ENCODE results near the gene TCF3.

Gene TCF3

DNA sequence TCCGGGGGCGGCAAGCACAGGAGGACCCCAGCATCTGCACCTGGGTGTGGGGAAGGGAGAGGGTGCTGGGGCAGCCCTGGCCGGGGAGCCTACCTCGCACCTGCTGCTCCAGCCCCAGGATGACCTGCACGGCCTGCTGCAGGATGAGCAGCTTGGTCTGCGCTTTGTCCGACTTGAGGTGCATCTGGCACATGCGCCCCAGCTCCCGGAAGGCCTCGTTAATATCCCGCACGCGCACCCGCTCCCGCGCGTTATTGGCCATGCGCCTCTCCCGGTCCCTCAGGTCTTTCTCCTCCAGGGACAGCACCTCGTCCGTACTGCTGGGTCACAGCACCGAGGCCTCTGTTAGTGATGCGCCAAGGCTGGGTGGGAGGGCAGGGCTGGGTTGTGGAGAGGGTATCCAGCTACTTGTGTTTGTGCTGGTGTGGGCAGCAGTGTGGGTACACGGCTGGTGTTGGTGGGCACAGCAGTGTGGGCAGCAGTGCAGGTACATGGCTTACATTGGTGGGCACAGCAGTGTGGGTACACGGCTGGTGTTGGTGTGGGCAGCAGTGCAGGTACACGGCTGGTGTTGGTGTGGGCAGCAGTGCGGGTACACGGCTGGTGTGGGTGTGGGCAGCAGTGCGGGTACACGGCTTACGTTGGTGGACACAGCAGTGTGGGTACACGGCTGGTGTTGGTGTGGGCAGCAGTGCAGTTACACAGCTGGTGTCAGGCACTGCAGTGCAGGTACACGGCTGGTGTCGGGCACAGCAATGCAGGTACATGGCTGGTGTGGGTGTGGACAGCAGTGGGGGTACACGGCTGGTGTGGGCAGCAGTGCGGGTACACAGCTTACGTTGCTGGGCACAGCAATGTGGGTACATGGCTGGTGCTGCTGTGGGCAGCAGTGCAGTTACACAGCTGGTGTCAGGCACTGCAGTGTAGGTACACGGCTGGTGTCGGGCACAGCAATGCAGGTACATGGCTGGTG lies 40.0 kb downstream of the TCF3 start:
- Histone ChIP-seq H3K4me3 (ENCODE audit: low read depth in 1 of 2, low read length in 2 of 2) (no peak overlapping the region), H3K4me1 (ENCODE audit: insufficient read depth, low read length) (no peaks in the 10 kb centered on the region), H3K9me3 (ENCODE audit: low read length) (no peaks in the 10 kb centered on the region), H3K9ac (ENCODE audit: low read length) (no peak overlapping the region), H3K27me3 (ENCODE audit: control insufficient read depth in 1 of 2, insufficient read depth in 2 of 2, low read length in 2 of 2) (no peaks in the 10 kb centered on the region), H3K27ac (ENCODE audit: low read depth, low read length) (no peak overlapping the region), H3K36me3 (ENCODE audit: insufficient read depth, low read length) (peaks cover 30% of the 10 kb centered on the region)

DNA sequence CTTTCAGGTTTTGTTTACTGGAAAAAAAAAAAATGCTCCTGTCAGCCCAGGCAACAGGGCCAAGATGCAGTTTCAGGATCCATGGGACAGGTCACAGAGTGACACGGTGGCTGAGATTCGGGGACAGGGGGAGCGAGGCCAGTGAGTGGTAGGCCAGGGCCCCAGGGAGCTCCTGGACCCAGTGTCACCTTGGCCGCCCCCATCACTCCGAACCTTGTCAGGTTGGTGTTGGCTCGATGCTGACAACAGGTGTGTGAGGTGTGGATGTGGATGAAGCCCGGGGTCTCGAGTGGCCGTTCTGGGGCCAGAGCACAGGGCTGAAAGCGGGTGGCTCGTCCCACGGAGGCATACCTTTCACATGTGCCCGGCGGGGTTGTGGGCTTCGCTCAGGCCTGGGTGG lies 41.1 kb downstream of the TCF3 start:
- Histone ChIP-seq H3K27me3 (ENCODE audit: control insufficient read depth in 1 of 2, insufficient read depth in 2 of 2, low read length in 2 of 2) (no peaks in the 10 kb centered on the region), H3K36me3 (ENCODE audit: insufficient read depth, low read length) (peaks cover 30% of the 10 kb centered on the region), H3K9me3 (ENCODE audit: low read length) (no peaks in the 10 kb centered on the region), H3K4me3 (ENCODE audit: low read depth in 1 of 2, low read length in 2 of 2) (no peak overlapping the region), H3K9ac (ENCODE audit: low read length) (no peak overlapping the region), H3K4me1 (ENCODE audit: insufficient read depth, low read length) (peaks cover 4% of the 10 kb centered on the region), H3K27ac (ENCODE audit: low read depth, low read length) (no peak overlapping the region)

DNA sequence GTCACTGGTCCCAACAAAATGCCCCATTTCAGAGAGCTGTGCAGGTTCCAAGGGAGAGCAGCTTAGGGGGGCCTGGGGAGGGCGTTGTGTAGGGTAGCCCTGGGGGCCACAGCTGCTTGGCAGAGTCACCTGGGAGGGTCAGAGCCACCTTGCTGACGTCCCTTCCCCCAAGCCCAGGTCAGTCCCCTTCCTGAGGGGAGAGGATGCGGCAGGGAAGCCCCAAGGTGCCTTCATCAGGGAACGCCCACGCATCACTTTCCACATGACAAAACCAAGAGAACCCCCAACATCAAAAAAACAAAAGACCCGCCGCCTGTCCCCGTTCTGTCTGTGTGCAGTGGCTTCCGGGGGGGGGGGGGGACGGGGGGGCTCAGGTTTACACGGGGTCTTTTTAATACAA lies 41.8 kb downstream of the TCF3 start:
- Histone ChIP-seq H3K27me3 (ENCODE audit: control insufficient read depth in 1 of 2, insufficient read depth in 2 of 2, low read length in 2 of 2) (no peaks in the 10 kb centered on the region), H3K36me3 (ENCODE audit: insufficient read depth, low read length) (peaks cover 30% of the 10 kb centered on the region), H3K4me1 (ENCODE audit: insufficient read depth, low read length) (peaks cover 9% of the 10 kb centered on the region), H3K9me3 (ENCODE audit: low read length) (no peaks in the 10 kb centered on the region), H3K4me3 (ENCODE audit: low read depth in 1 of 2, low read length in 2 of 2) (no peak overlapping the region), H3K27ac (ENCODE audit: low read depth, low read length) (no peak overlapping the region), H3K9ac (ENCODE audit: low read length) (no peak overlapping the region)

DNA sequence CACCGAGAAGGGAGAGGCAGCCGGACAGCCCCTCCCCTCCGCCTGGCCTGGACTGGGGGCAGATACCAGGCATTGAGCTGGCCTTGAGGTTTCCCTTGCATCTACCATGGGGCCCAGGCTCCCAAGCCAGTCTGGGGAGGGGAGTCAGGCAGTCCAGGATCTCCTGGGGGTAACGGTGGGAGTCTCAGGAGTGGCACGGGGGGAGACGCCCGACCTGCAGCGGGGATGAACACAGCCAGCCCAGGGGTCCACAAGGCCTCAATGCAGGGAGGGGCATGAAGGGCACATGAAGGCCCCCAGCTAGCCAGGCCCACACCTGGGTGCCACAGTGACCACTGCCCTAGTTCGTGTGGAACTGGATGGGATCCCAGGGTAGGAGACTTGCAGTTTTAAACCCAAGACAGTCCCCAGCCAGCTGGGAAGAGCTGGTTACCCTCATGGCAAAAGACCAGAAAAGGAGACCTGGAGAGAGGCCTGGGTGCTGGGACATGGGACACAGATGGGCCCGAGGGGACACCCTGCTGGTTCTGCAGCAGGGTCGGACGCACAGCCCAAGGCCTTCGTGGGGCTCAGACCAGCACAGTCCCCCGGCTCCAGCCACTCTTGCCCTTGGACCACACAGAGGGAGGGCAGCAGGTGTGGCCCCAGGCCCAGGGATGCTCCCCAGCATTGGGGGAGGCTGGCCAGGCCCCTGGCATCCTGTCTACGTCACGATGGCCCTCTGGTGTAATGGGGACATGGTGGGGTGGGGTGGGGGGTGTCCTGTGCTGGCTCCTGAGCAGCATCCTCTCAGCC lies 42.5 kb downstream of the TCF3 start:
- Histone ChIP-seq H3K27me3 (ENCODE audit: control insufficient read depth in 1 of 2, insufficient read depth in 2 of 2, low read length in 2 of 2) (no peaks in the 10 kb centered on the region), H3K9me3 (ENCODE audit: low read length) (no peaks in the 10 kb centered on the region), H3K4me3 (ENCODE audit: low read depth in 1 of 2, low read length in 2 of 2) (no peak overlapping the region), H3K4me1 (ENCODE audit: insufficient read depth, low read length) (peaks cover 9% of the 10 kb centered on the region), H3K36me3 (ENCODE audit: insufficient read depth, low read length) (peaks cover 27% of the 10 kb centered on the region), H3K9ac (ENCODE audit: low read length) (no peak overlapping the region), H3K27ac (ENCODE audit: low read depth, low read length) (no peak overlapping the region)

DNA sequence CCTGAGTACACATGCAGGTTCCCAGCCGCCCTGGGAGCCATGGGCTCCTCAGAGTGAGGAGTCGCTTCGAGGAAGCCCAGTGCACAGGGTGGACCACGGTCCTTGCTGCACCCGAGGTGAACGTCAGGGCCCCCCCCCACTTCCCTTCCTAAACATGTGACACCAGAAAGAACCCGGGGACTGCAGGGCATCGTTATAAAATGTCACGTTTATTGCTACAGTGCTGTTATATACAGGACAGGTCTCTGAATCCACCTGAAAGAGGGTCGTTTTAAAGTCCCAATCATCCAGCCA lies 43.4 kb downstream of the TCF3 start:
- H3K9ac ChIP-seq (ENCODE audit: low read length) = no peak overlapping the region
- no peak overlapping the region for H3K27ac ChIP-seq (ENCODE audit: low read depth, low read length)
- H3K4me3 ChIP-seq (ENCODE audit: low read depth in 1 of 2, low read length in 2 of 2) = no peak overlapping the region
- peaks cover 19% of the 10 kb centered on the region for H3K36me3 ChIP-seq (ENCODE audit: insufficient read depth, low read length)
- peaks cover 15% of the 10 kb centered on the region for H3K4me1 ChIP-seq (ENCODE audit: insufficient read depth, low read length)
- no peaks in the 10 kb centered on the region for H3K9me3 ChIP-seq (ENCODE audit: low read length)
- no peaks in the 10 kb centered on the region for H3K27me3 ChIP-seq (ENCODE audit: control insufficient read depth in 1 of 2, insufficient read depth in 2 of 2, low read length in 2 of 2)

DNA sequence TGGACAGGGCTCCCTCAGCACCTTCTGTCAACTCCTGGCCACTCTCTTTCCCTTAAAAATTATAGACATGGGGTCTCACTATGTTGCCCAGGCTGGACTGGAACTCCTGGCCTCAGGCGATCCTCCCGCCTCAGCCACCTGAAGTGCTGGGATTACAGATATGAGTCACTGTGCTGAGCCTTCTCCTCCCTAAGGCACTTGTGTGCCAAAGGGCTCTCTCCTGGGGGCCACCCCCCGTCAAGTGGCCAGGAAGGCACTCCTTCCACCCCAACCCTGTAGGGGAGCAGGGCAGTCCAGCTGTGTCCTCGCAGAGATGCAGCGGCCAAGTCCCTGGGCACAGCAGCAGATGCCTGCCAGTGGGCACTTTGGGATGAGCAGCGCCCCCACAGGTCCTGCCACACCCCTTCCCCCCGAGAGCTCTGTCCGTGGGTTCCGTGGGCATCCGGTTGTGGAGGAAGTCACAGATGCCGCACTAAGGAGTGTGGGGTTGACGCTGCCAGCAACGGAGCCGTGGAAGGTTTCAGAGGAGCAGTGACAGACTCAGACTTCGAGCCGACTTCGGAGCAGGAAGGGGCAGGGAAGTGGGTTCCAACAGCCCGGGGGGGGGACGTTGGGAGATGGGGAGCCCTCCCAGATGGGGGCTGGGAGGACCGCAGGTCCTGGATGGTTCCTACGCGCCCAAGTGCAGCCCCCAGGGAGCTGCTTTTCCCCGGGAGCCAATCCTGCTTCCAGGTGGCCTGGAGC lies 43.9 kb downstream of the TCF3 start:
- H3K4me3 ChIP-seq (ENCODE audit: low read depth in 1 of 2, low read length in 2 of 2) = no peak overlapping the region
- peaks cover 17% of the 10 kb centered on the region for H3K36me3 ChIP-seq (ENCODE audit: insufficient read depth, low read length)
- no peaks in the 10 kb centered on the region for H3K27me3 ChIP-seq (ENCODE audit: control insufficient read depth in 1 of 2, insufficient read depth in 2 of 2, low read length in 2 of 2)
- no peak overlapping the region for H3K9ac ChIP-seq (ENCODE audit: low read length)
- H3K9me3 ChIP-seq (ENCODE audit: low read length) = no peaks in the 10 kb centered on the region
- H3K4me1 ChIP-seq (ENCODE audit: insufficient read depth, low read length) = peaks cover 20% of the 10 kb centered on the region
- no peak overlapping the region for H3K27ac ChIP-seq (ENCODE audit: low read depth, low read length)

DNA sequence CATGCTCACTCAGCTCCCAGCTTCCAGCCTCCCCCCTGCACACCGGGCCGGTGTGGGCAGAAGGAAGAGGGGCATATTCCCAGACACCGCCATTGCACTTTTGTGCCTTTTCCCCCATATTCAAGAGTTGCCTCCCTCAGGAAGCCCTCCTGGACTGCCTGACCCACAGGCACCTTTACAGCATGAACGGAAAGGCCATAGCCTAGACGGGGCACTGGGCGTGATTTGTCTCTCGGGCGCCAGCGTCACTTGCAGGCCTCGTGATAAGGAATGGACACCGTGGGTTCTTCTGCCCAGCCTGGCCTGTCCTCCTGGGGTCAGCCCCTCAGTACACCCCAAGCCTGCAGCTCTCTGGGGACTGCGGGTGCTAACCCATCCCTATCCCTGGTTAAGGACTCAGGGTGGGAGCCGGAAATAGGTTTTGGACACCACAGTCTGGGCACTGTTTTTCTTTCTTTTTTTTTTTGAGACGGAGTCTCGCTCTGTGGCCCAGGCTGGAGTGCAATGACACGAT lies 46.2 kb downstream of the TCF3 start:
- Histone ChIP-seq H3K9me3 (ENCODE audit: low read length) (no peaks in the 10 kb centered on the region), H3K27me3 (ENCODE audit: control insufficient read depth in 1 of 2, insufficient read depth in 2 of 2, low read length in 2 of 2) (no peaks in the 10 kb centered on the region), H3K9ac (ENCODE audit: low read length) (no peak overlapping the region), H3K36me3 (ENCODE audit: insufficient read depth, low read length) (peaks cover 1% of the 10 kb centered on the region), H3K27ac (ENCODE audit: low read depth, low read length) (peak overlapping the region; percentile 97), H3K4me3 (ENCODE audit: low read depth in 1 of 2, low read length in 2 of 2) (peak overlapping the region; percentile 84 to 99), H3K4me1 (ENCODE audit: insufficient read depth, low read length) (peaks cover 27% of the 10 kb centered on the region)

DNA sequence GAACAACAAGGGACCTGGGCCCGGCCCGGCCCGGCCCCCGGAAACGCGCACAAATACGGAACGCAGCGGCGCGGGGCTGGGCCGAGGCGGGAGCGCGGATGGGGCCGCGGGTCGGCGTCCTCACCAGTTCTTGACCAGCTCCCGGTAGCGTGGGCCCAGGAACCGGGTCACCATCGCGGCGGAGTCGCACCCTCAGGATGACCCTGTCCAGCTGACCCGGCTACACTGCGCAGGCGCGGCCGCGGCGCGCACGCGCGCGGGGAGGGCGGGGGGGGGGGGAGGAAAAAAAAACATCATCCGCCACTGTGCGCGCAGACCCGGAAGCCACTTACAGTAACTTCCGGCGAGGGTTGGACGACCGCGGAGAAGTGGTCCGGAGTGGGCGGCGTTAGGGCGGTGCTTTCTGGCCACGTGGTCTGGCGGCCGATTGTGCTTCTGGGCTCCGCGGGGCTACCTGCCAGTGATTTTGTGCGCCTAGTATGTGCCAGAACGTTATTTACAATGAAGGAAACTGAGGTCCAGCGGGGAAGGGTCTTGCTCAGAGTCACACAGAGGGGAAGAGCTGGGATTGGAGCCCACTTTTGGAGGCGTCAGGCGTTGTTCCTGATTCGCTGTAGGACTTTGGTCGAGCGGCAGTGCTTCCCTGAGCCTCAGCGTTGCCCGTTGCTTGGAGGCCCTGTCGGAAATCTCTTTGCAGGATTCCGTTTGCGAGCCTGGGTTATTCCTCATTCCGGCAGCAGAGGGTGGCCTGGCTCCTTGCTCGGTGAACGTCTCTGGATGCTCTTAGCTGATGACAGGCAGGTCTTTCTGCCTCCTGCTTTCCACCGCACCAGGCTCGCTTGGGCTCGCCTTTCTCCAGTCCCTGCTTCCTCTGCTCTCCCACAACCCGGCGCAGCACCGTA lies 46.9 kb downstream of the TCF3 start, which contains the start of gene UQCR11:
Gene UQCR11 (minus strand): TSS at position 227 of the 902 bp plus-strand sequence. CDS start 53 bp downstream, at position 174.
- Histone ChIP-seq H3K36me3 (ENCODE audit: insufficient read depth, low read length) (no peaks in the 10 kb centered on the region), H3K9ac (ENCODE audit: low read length) (peak within 1 kb of the TSS; percentile 65), H3K27ac (ENCODE audit: low read depth, low read length) (peak within 1 kb of the TSS; percentile 97), H3K9me3 (ENCODE audit: low read length) (no peaks in the 10 kb centered on the region), H3K27me3 (ENCODE audit: control insufficient read depth in 1 of 2, insufficient read depth in 2 of 2, low read length in 2 of 2) (no peaks in the 10 kb centered on the region), H3K4me3 (ENCODE audit: low read depth in 1 of 2, low read length in 2 of 2) (peak within 1 kb of the TSS; percentile 84 to 99), H3K4me1 (ENCODE audit: insufficient read depth, low read length) (peaks cover 27% of the 10 kb centered on the region)

DNA sequence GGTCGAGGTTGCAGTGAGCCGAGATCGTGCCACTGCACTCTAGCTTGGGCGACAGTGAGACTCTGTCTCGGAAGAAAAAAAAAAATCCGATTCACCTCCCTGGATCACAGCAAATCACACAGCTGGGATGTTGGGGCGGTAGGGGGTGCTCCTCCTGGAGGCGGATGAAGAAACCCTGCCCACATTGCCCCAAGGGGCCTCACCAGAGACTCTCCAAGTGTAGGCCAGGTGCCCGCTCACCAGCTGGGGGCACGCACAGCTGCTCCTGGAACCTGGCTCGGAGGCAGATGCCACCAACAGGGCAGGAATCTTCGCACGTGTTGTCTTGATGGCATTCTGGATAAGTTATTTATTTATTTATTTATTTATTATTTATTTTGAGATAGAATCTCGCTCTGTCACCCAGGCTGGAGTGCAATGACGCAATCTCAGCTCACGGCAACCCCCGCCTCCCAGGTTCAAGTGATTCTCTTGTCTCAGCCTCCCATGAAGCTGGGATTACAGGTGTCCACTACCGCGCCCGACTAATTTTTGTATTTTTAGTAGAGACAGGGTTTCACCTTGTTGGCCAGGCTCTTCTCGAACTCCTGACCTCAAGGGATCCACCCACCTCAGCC lies 50.2 kb downstream of the TCF3 start:
- Histone ChIP-seq H3K4me3 (ENCODE audit: low read depth in 1 of 2, low read length in 2 of 2) (no peak overlapping the region), H3K27ac (ENCODE audit: low read depth, low read length) (no peak overlapping the region), H3K27me3 (ENCODE audit: control insufficient read depth in 1 of 2, insufficient read depth in 2 of 2, low read length in 2 of 2) (no peaks in the 10 kb centered on the region), H3K4me1 (ENCODE audit: insufficient read depth, low read length) (peaks cover 27% of the 10 kb centered on the region), H3K9me3 (ENCODE audit: low read length) (no peaks in the 10 kb centered on the region), H3K36me3 (ENCODE audit: insufficient read depth, low read length) (peaks cover 11% of the 10 kb centered on the region), H3K9ac (ENCODE audit: low read length) (no peak overlapping the region)

DNA sequence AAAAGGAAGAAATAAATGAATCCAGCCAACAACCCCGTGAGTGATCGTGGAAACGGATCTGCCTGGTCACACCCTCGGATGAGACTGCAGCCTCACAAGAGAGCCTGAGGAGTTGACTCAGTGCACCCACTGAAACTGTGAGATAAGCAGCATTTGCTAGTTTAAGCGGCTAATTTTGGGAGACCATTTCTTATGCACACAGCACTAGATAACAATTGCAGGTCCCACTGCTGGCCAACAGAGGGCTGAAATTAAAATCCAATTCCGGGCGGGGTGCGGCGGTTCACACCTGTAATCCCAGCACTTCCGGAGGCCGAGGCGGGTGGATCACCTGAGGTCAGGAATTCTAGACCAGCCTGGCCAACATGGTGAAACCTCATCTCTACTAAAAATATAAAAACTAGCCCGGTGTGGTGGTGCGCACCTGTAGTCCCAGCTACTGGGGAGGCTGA lies 50.8 kb downstream of the TCF3 start:
- Histone ChIP-seq H3K9me3 (ENCODE audit: low read length) (no peaks in the 10 kb centered on the region), H3K27ac (ENCODE audit: low read depth, low read length) (no peak overlapping the region), H3K27me3 (ENCODE audit: control insufficient read depth in 1 of 2, insufficient read depth in 2 of 2, low read length in 2 of 2) (no peaks in the 10 kb centered on the region), H3K4me3 (ENCODE audit: low read depth in 1 of 2, low read length in 2 of 2) (no peak overlapping the region), H3K4me1 (ENCODE audit: insufficient read depth, low read length) (peaks cover 26% of the 10 kb centered on the region), H3K9ac (ENCODE audit: low read length) (no peak overlapping the region), H3K36me3 (ENCODE audit: insufficient read depth, low read length) (peaks cover 13% of the 10 kb centered on the region)
